ENCODE measurements around the gene SLF2. TPM values are rescaled to one million over a fixed set of nuclear protein-coding genes. Genes with fewer than 3 reads are reported as not detected.

SLF2 gene
- total and polyA plus RNA-seq, 9 of the 15 experiments (the other 6 are each of a cell fraction or from before 2014, with no cell fraction given), result 1.7 to 18.4 (median 7.8) TPM

DNA sequence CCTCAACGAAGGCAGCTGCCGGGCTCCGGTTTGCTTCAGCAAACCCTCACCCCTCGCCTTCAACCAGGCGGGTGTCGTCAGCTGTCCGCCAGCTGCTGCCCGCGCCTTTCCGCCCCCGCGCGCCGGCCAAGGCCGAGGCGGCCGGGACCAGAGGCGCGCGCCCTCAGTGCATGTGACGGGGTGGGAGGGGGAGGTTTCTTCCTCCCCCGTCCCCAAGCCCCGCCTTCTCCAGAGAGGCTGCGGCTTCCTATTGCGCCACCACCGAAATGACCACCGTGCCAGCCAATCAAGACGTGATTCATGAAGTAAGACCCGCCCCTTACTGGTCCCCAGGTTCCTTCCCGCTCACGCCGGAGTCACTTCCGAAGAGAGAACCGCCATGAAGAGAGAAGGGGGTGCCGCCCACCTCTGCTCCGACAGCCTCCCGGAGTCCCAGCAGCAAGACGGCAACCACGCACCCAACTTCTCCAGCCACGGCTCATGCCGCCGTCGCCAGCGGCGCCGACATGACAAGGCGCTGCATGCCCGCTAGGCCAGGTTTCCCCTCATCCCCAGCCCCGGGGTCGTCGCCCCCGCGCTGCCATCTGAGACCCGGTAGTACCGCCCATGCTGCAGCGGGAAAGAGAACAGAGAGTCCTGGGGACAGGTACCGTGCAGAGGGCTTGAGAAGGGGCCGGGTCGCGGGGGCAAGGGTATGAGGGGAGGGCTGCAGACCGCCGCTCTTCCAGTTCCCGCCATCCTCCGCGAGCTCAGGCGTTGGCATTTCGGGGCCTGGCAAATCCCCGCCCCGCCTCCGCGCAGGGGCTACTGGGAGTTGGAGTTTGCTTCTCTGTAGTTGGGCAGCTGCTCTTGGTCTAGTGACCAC lies at the start of gene SLF2 (continued):
- no peak for TF ChIP-seq RFX7 (CRISPR knock-in tag; IDR thresholded peaks at IDR 0.05)
- TF ChIP-seq, protein P1, sequence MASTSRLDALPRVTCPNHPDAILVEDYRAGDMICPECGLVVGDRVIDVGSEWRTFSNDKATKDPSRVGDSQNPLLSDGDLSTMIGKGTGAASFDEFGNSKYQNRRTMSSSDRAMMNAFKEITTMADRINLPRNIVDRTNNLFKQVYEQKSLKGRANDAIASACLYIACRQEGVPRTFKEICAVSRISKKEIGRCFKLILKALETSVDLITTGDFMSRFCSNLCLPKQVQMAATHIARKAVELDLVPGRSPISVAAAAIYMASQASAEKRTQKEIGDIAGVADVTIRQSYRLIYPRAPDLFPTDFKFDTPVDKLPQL (IDR thresholded peaks at IDR 0.05; ENCODE audit: extremely low read depth, insufficient read length), result no peak
- peak; percentile 67 to 72 for TF ChIP-seq NRF1 (conservative IDR thresholded peaks at IDR 0.05 in 1 of 2, IDR thresholded peaks at IDR 0.05 in 1 of 2)
- no peak for TF ChIP-seq TRIM28 (IDR thresholded peaks at IDR 0.05)
- no peak for TF ChIP-seq ZKSCAN3 (CRISPR knock-in tag; IDR thresholded peaks at IDR 0.05)
- TF ChIP-seq CSDE1 (IDR thresholded peaks at IDR 0.05), result no peak
- TF ChIP-seq OTX1 (CRISPR knock-in tag; IDR thresholded peaks at IDR 0.05), result no peak
- no peak for TF ChIP-seq DNMT1 (IDR thresholded peaks at IDR 0.05)
- TF ChIP-seq MTA3 (IDR thresholded peaks at IDR 0.05; ENCODE audit: borderline replicate concordance), result peak; percentile 59; the same call in 1 of the 2 replicates
- no peak for TF ChIP-seq STAT5B (CRISPR knock-in tag; IDR thresholded peaks at IDR 0.05)
- TF ChIP-seq, protein P2, sequence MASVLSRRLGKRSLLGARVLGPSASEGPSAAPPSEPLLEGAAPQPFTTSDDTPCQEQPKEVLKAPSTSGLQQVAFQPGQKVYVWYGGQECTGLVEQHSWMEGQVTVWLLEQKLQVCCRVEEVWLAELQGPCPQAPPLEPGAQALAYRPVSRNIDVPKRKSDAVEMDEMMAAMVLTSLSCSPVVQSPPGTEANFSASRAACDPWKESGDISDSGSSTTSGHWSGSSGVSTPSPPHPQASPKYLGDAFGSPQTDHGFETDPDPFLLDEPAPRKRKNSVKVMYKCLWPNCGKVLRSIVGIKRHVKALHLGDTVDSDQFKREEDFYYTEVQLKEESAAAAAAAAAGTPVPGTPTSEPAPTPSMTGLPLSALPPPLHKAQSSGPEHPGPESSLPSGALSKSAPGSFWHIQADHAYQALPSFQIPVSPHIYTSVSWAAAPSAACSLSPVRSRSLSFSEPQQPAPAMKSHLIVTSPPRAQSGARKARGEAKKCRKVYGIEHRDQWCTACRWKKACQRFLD (CRISPR knock-in tag; IDR thresholded peaks at IDR 0.05), result no peak
- no peak for TF ChIP-seq RFX5 (IDR thresholded peaks at IDR 0.05; ENCODE audit: low read depth, low read length)
- no peak for TF ChIP-seq NCOA1 (IDR thresholded peaks at IDR 0.05; ENCODE audit: low read depth)
- TF ChIP-seq, protein P3, sequence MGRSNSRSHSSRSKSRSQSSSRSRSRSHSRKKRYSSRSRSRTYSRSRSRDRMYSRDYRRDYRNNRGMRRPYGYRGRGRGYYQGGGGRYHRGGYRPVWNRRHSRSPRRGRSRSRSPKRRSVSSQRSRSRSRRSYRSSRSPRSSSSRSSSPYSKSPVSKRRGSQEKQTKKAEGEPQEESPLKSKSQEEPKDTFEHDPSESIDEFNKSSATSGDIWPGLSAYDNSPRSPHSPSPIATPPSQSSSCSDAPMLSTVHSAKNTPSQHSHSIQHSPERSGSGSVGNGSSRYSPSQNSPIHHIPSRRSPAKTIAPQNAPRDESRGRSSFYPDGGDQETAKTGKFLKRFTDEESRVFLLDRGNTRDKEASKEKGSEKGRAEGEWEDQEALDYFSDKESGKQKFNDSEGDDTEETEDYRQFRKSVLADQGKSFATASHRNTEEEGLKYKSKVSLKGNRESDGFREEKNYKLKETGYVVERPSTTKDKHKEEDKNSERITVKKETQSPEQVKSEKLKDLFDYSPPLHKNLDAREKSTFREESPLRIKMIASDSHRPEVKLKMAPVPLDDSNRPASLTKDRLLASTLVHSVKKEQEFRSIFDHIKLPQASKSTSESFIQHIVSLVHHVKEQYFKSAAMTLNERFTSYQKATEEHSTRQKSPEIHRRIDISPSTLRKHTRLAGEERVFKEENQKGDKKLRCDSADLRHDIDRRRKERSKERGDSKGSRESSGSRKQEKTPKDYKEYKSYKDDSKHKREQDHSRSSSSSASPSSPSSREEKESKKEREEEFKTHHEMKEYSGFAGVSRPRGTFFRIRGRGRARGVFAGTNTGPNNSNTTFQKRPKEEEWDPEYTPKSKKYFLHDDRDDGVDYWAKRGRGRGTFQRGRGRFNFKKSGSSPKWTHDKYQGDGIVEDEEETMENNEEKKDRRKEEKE (IDR thresholded peaks at IDR 0.05; ENCODE audit: borderline replicate concordance in 1 of 2, control insufficient read depth in 1 of 2, low read depth in 2 of 2, low read length in 1 of 2), result no peak
- TF ChIP-seq RBM25 (IDR thresholded peaks at IDR 0.05; ENCODE audit: low read depth, low read length, severe bottlenecking), result peak; percentile 15
- 0 out of 2 replicates have a peak, but pooled peaks have one; percentile 60 for TF ChIP-seq JUND (IDR thresholded peaks at IDR 0.05; ENCODE audit: borderline replicate concordance, low read depth, low read length)
- no peak; the same call in 2 of the 3 replicates for TF ChIP-seq JUND (tag; IDR thresholded peaks at IDR 0.05; ENCODE audit: borderline replicate concordance, low read depth, low read length)
- no peak for TF ChIP-seq MXD1 (CRISPR knock-in tag; IDR thresholded peaks at IDR 0.05; ENCODE audit: borderline replicate concordance, poor library complexity, severe bottlenecking)
- TF ChIP-seq ZKSCAN1 (IDR thresholded peaks at IDR 0.05; ENCODE audit: low read depth, low read length), result no peak
- TF ChIP-seq, protein P4, sequence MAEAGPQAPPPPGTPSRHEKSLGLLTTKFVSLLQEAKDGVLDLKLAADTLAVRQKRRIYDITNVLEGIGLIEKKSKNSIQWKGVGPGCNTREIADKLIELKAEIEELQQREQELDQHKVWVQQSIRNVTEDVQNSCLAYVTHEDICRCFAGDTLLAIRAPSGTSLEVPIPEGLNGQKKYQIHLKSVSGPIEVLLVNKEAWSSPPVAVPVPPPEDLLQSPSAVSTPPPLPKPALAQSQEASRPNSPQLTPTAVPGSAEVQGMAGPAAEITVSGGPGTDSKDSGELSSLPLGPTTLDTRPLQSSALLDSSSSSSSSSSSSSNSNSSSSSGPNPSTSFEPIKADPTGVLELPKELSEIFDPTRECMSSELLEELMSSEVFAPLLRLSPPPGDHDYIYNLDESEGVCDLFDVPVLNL (CRISPR knock-in tag; IDR thresholded peaks at IDR 0.05; ENCODE audit: low read depth), result no peak
- TF ChIP-seq MIER1 (IDR thresholded peaks at IDR 0.05; ENCODE audit: low read depth), result no peak
